ENCODE data around the gene PET117.

DNA sequence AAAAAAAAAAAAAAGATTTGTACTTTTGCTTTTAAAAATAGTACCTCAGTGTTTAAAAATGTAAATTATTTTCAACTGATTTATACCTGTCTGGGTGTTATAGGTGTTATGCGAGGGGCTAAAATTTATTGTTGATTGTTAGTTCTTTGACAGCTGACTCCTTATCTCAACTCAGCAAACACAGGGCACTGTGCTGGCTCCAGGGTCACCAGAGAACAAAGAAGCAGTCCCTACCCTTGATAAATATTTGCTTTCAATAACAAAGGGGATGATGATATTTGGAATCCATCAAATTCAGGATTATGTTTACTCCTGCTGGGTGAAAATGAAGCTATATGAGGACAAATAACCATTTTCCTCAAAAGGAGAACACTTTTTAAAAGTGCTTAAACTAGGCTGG lies 34.2 kb upstream of the PET117 start:
- no peak for TF ChIP-seq SUZ12 (IDR thresholded peaks at IDR 0.05; ENCODE audit: extremely low read depth, insufficient read depth, insufficient read length)
- no peak for TF ChIP-seq YY1 (IDR thresholded peaks at IDR 0.05; ENCODE audit: insufficient read depth, insufficient read length)
